ENCODE results near the gene ESF1.
A peak's percentile ranks its signal among the peaks of the same experiment; 100 is the strongest.

The ESF1 gene

GRCh38 chr20:13683833-13684232, 100.9 kb downstream of the ESF1 start:
- no peak overlapping the region for H4K8ac ChIP-seq (ENCODE audit: low read depth, low read length)
- H3K14ac ChIP-seq (ENCODE audit: low read length), result no peak overlapping the region
- H3K4me1 ChIP-seq (ENCODE audit: control insufficient read depth in 1 of 2, insufficient read depth in 2 of 2, low read length in 2 of 2), result peaks cover 0 to 3% of the 10 kb centered on the region in 2 experiments
- H2BK5ac ChIP-seq (ENCODE audit: low read depth, low read length, poor library complexity), result no peak overlapping the region
- no peaks in the 10 kb centered on the region for H3K79me2 ChIP-seq (ENCODE audit: control insufficient read depth, insufficient read depth, low read length, poor library complexity)
- H2AFZ ChIP-seq (ENCODE audit: insufficient read depth, low read length, poor library complexity), result no peak overlapping the region
- H3K18ac ChIP-seq (ENCODE audit: low read length), result no peak overlapping the region
- H3K4me3 ChIP-seq (ENCODE audit: low read depth, low read length), result no peak overlapping the region
- no peak overlapping the region for H4K91ac ChIP-seq (ENCODE audit: low read depth, low read length)
- H2BK12ac ChIP-seq (ENCODE audit: low read length), result no peak overlapping the region
- DNase-seq, result no peak
- no peaks in the 10 kb centered on the region for H3K36me3 ChIP-seq (ENCODE audit: control insufficient read depth in 1 of 2, insufficient read depth in 2 of 2, low read length in 2 of 2)
- no peak overlapping the region for H3K4ac ChIP-seq (ENCODE audit: low read depth, low read length)
- no peak overlapping the region for H4K12ac ChIP-seq (ENCODE audit: low read depth, low read length)
- H2AK5ac ChIP-seq (ENCODE audit: low read length), result no peak overlapping the region
- no peak overlapping the region for H3K4me2 ChIP-seq (ENCODE audit: low read length)
- no peak overlapping the region for H2BK120ac ChIP-seq (ENCODE audit: insufficient read depth, low read length, poor library complexity)
- H3K9ac ChIP-seq (ENCODE audit: low read length), result no peak overlapping the region
- no peaks in the 10 kb centered on the region for H3K79me1 ChIP-seq (ENCODE audit: low read length)
- H3K9me3 ChIP-seq (ENCODE audit: insufficient read depth, low read depth, low read length), result peaks cover 1% of the 10 kb centered on the region
- H3K23ac ChIP-seq (ENCODE audit: low read length), result no peak overlapping the region
- no CpG with 5 or more reads among the region's 1 CpG for WGBS (ENCODE audit: extremely low coverage, insufficient coverage, insufficient read length)
- no peak overlapping the region for H3K27ac ChIP-seq (ENCODE audit: low read depth, low read length)
- H3K27me3 ChIP-seq (ENCODE audit: insufficient read depth, low read length), result no peaks in the 10 kb centered on the region

- Histone ChIP-seq H3K4me2 (ENCODE audit: low read length) (no peak overlapping the region), H3K4me1 (ENCODE audit: control insufficient read depth in 1 of 2, insufficient read depth in 2 of 2, low read length in 2 of 2) (peaks cover 0 to 3% of the 10 kb centered on the region in 2 experiments), H2AK5ac (ENCODE audit: low read length) (no peak overlapping the region), H2BK5ac (ENCODE audit: low read depth, low read length, poor library complexity) (no peak overlapping the region), H4K12ac (ENCODE audit: low read depth, low read length) (no peak overlapping the region), H3K79me1 (ENCODE audit: low read length) (no peaks in the 10 kb centered on the region), H3K36me3 (ENCODE audit: control insufficient read depth in 1 of 2, insufficient read depth in 2 of 2, low read length in 2 of 2) (no peaks in the 10 kb centered on the region), H3K23ac (ENCODE audit: low read length) (no peak overlapping the region), H4K8ac (ENCODE audit: low read depth, low read length) (no peak overlapping the region), H2AFZ (ENCODE audit: insufficient read depth, low read length, poor library complexity) (no peak overlapping the region), H3K79me2 (ENCODE audit: control insufficient read depth, insufficient read depth, low read length, poor library complexity) (no peaks in the 10 kb centered on the region), H3K4ac (ENCODE audit: low read depth, low read length) (no peak overlapping the region), H3K27ac (ENCODE audit: low read depth, low read length) (no peak overlapping the region), H2BK12ac (ENCODE audit: low read length) (no peak overlapping the region), H3K27me3 (ENCODE audit: insufficient read depth, low read length) (no peaks in the 10 kb centered on the region), H3K18ac (ENCODE audit: low read length) (no peak overlapping the region), H3K9me3 (ENCODE audit: insufficient read depth, low read depth, low read length) (peaks cover 1% of the 10 kb centered on the region), H3K9ac (ENCODE audit: low read length) (no peak overlapping the region), H3K4me3 (ENCODE audit: low read depth, low read length) (no peak overlapping the region), H4K91ac (ENCODE audit: low read depth, low read length) (no peak overlapping the region), H2BK120ac (ENCODE audit: insufficient read depth, low read length, poor library complexity) (no peak overlapping the region), H3K14ac (ENCODE audit: low read length) (no peak overlapping the region)
- peak; percentile 30 to 61 for DNase-seq
- no CpG with 5 or more reads among the region's 4 CpGs for WGBS (ENCODE audit: extremely low coverage, insufficient coverage, insufficient read length)
These were observed 103.2 kb downstream of the ESF1 start for GRCh38 chr20:13681248-13682125.

- DNase-seq, result no peak
- no peak overlapping the region for H3K27ac ChIP-seq (ENCODE audit: low read depth, low read length)
- no peak overlapping the region for H2BK12ac ChIP-seq (ENCODE audit: low read length)
- no peak overlapping the region for H2BK5ac ChIP-seq (ENCODE audit: low read depth, low read length, poor library complexity)
- no peak overlapping the region for H3K18ac ChIP-seq (ENCODE audit: low read length)
- no peaks in the 10 kb centered on the region for H3K79me1 ChIP-seq (ENCODE audit: low read length)
- H3K4ac ChIP-seq (ENCODE audit: low read depth, low read length), result no peak overlapping the region
- H4K91ac ChIP-seq (ENCODE audit: low read depth, low read length), result no peak overlapping the region
- peaks cover 0 to 3% of the 10 kb centered on the region in 2 experiments for H3K4me1 ChIP-seq (ENCODE audit: control insufficient read depth in 1 of 2, insufficient read depth in 2 of 2, low read length in 2 of 2)
- H2AK5ac ChIP-seq (ENCODE audit: low read length), result no peak overlapping the region
- no peak overlapping the region for H3K4me2 ChIP-seq (ENCODE audit: low read length)
- no CpG with 5 or more reads among the region's 1 CpG for WGBS (ENCODE audit: extremely low coverage, insufficient coverage, insufficient read length)
- no peaks in the 10 kb centered on the region for H3K79me2 ChIP-seq (ENCODE audit: control insufficient read depth, insufficient read depth, low read length, poor library complexity)
- H4K8ac ChIP-seq (ENCODE audit: low read depth, low read length), result no peak overlapping the region
- H4K12ac ChIP-seq (ENCODE audit: low read depth, low read length), result no peak overlapping the region
- no peaks in the 10 kb centered on the region for H3K36me3 ChIP-seq (ENCODE audit: control insufficient read depth in 1 of 2, insufficient read depth in 2 of 2, low read length in 2 of 2)
- H2AFZ ChIP-seq (ENCODE audit: insufficient read depth, low read length, poor library complexity), result no peak overlapping the region
- no peak overlapping the region for H3K4me3 ChIP-seq (ENCODE audit: low read depth, low read length)
- H2BK120ac ChIP-seq (ENCODE audit: insufficient read depth, low read length, poor library complexity), result no peak overlapping the region
- no peak overlapping the region for H3K14ac ChIP-seq (ENCODE audit: low read length)
- no peak overlapping the region for H3K9ac ChIP-seq (ENCODE audit: low read length)
- no peak overlapping the region for H3K23ac ChIP-seq (ENCODE audit: low read length)
- no peaks in the 10 kb centered on the region for H3K27me3 ChIP-seq (ENCODE audit: insufficient read depth, low read length)
- no peaks in the 10 kb centered on the region for H3K9me3 ChIP-seq (ENCODE audit: insufficient read depth, low read depth, low read length)
These were observed 105.8 kb downstream of the ESF1 start for GRCh38 chr20:13678944-13679343.

GRCh38 chr20:13677241-13677640, 107.5 kb downstream of the ESF1 start:
- Histone ChIP-seq H2BK5ac (ENCODE audit: low read depth, low read length, poor library complexity) (no peak overlapping the region), H3K27ac (ENCODE audit: low read depth, low read length) (no peak overlapping the region), H3K18ac (ENCODE audit: low read length) (no peak overlapping the region), H3K23ac (ENCODE audit: low read length) (no peak overlapping the region), H3K4me2 (ENCODE audit: low read length) (no peak overlapping the region), H2AFZ (ENCODE audit: insufficient read depth, low read length, poor library complexity) (no peak overlapping the region), H3K79me1 (ENCODE audit: low read length) (no peaks in the 10 kb centered on the region), H3K9ac (ENCODE audit: low read length) (no peak overlapping the region), H3K79me2 (ENCODE audit: control insufficient read depth, insufficient read depth, low read length, poor library complexity) (no peaks in the 10 kb centered on the region), H3K14ac (ENCODE audit: low read length) (no peak overlapping the region), H2BK12ac (ENCODE audit: low read length) (no peak overlapping the region), H4K91ac (ENCODE audit: low read depth, low read length) (no peak overlapping the region), H3K36me3 (ENCODE audit: control insufficient read depth in 1 of 2, insufficient read depth in 2 of 2, low read length in 2 of 2) (no peaks in the 10 kb centered on the region), H3K4ac (ENCODE audit: low read depth, low read length) (no peak overlapping the region), H3K9me3 (ENCODE audit: insufficient read depth, low read depth, low read length) (no peaks in the 10 kb centered on the region), H2AK5ac (ENCODE audit: low read length) (no peak overlapping the region), H4K12ac (ENCODE audit: low read depth, low read length) (no peak overlapping the region), H4K8ac (ENCODE audit: low read depth, low read length) (no peak overlapping the region), H3K4me1 (ENCODE audit: control insufficient read depth in 1 of 2, insufficient read depth in 2 of 2, low read length in 2 of 2) (peaks cover 0 to 3% of the 10 kb centered on the region in 2 experiments), H3K4me3 (ENCODE audit: low read depth, low read length) (no peak overlapping the region), H2BK120ac (ENCODE audit: insufficient read depth, low read length, poor library complexity) (no peak overlapping the region), H3K27me3 (ENCODE audit: insufficient read depth, low read length) (no peaks in the 10 kb centered on the region)
- WGBS (ENCODE audit: extremely low coverage, insufficient coverage, insufficient read length), result no CpG with 5 or more reads among the region's 4 CpGs
- DNase-seq, result no peak

All from trophoblast cell (in vitro differentiated cells and primary cell).